Kidney (tissue), 14 donors: Measurements from ENCODE around the gene ARID3B. TPM values are rescaled to one million over a fixed set of nuclear protein-coding genes. Genes with fewer than 3 reads are reported as not detected.

Experiments used
- DNase-seq, 5 donors: peaks; one replicate each; pipeline ENCODE4 v3.0.0-alpha.2; 2013 to 2020
- FAIRE-seq: peaks from 2 replicates; lab custom pipeline; 2012; peaks lifted over from hg19 to GRCh38; lab: Jason Lieb, UNC
- H3K27ac ChIP-seq, 2 donors: one replicate each; pipeline ENCODE4 v1.7.0; 2013; ENCODE audit warnings: low read depth in 2 of 2, low read length in 2 of 2, inconsistent platforms in 1 of 2
- H3K27me3 ChIP-seq: one replicate; pipeline ENCODE4 v1.7.1; 2013; ENCODE audit warnings: low read length, inconsistent platforms; ENCODE audit not compliant: control insufficient read depth, insufficient read depth
- H3K36me3 ChIP-seq, 3 donors: one replicate each; pipeline versions ENCODE4 v1.7.0 to v1.7.1; 2013; ENCODE audit warnings: low read length in 3 of 3, control low read depth in 1 of 3, inconsistent platforms in 1 of 3; ENCODE audit not compliant: insufficient read depth in 3 of 3, control insufficient read depth in 2 of 3
- H3K4me1 ChIP-seq, 3 donors: one replicate each; pipeline versions ENCODE4 v1.7.0 to v1.7.1; 2013; ENCODE audit warnings: low read length in 3 of 3, inconsistent platforms in 1 of 3, low read depth in 1 of 3; ENCODE audit not compliant: control insufficient read depth in 2 of 3, insufficient read depth in 2 of 3
- H3K4me3 ChIP-seq, 3 donors: one replicate each; pipeline versions ENCODE4 v1.7.0 to v1.8.1; 2013; ENCODE audit warnings: low read length in 3 of 3, control low read depth in 1 of 3, inconsistent platforms in 1 of 3
- H3K9ac ChIP-seq, 3 donors: one replicate each; pipeline versions ENCODE4 v1.7.0 to v1.7.1; 2013; ENCODE audit warnings: low read length in 3 of 3, control low read depth in 1 of 3, inconsistent platforms in 1 of 3
- H3K9me3 ChIP-seq, 3 donors: one replicate each; pipeline versions ENCODE4 v1.7.0 to v1.7.1; 2013; ENCODE audit warnings: low read length in 3 of 3, control low read depth in 1 of 3, inconsistent platforms in 1 of 3; ENCODE audit not compliant: control insufficient read depth in 2 of 3, insufficient read depth in 1 of 3
- CTCF ChIP-seq: IDR thresholded peaks from 3 replicates; pipeline ENCODE4 v1.5.1; 2012; ENCODE audit warnings: mild to moderate bottlenecking, moderate library complexity, borderline replicate concordance; ENCODE audit not compliant: insufficient read depth; ENCODE audit errors: extremely low read depth
- intact Hi-C: fragments of 100-400 bp; cut with DNase I; formaldehyde crosslinking; loops from one replicate; pipeline ENCODE4 v1.11.1; 2022
- polyA plus RNA-seq: library from polyadenylated mRNA; stranded (reverse); fragments of 350-450 nt; fragmentation: Illumina TruSeq; extraction: RNeasy Lipid Tissue Mini Kit (QIAGEN cat#74804); gene quantifications from one replicate; pipeline ENCODE4 v1.2.3, GENCODE V29; 2014; ENCODE audit warnings: low read depth, low replicate concordance; ENCODE audit not compliant: insufficient read depth
- total RNA-seq: library from RNA; stranded (reverse); fragmentation: NEBNext Ultra II Directional; extraction: Animal tissue kit (Norgen Biotek cat#: 25700); gene quantifications from one replicate; pipeline ENCODE4 v1.2.1, GENCODE V29; 2021
- donor health status: control.
- donor health status: control.
- donor health status: control.
- donor health status: control.
- donor health status: control.
- donor health status: DM: yes; HTN: yes; CAD: no.
- donor health status: Normal renal cell carcinoma (clear cell type).

ARID3B gene
- total and polyA plus RNA-seq, 2 donors from 2014 or later: 2.3 to 6.2 TPM

- Histone ChIP-seq H3K4me1 (no peaks in the 10 kb centered on the region), H3K36me3 (no peaks in the 10 kb centered on the region), H3K9me3 (no peaks in the 10 kb centered on the region), H3K9ac (no peak overlapping the region), H3K27ac (no peak overlapping the region), H3K4me3 (no peak overlapping the region), H3K27me3 (no peaks in the 10 kb centered on the region)
- intact Hi-C loops: no loop called here
- FAIRE-seq (no peak), DNase-seq (no peak)
- no peak for TF ChIP-seq CTCF
Measured at GRCh38 chr15:74499366-74499765, 41.7 kb upstream of the ARID3B start.

- no peak for TF ChIP-seq CTCF
- DNase-seq (no peak), FAIRE-seq (no peak)
- intact Hi-C loops: no loop called here
- H3K4me3 ChIP-seq: no peak overlapping the region
- no peaks in the 10 kb centered on the region for H3K4me1 ChIP-seq
- no peaks in the 10 kb centered on the region for H3K36me3 ChIP-seq
- H3K27ac ChIP-seq: no peak overlapping the region
- no peaks in the 10 kb centered on the region for H3K27me3 ChIP-seq
- no peak overlapping the region for H3K9ac ChIP-seq
- H3K9me3 ChIP-seq: no peaks in the 10 kb centered on the region
Measured at GRCh38 chr15:74500401-74500800, 40.6 kb upstream of the ARID3B start.

- Histone ChIP-seq H3K36me3 (no peaks in the 10 kb centered on the region), H3K4me1 (no peaks in the 10 kb centered on the region), H3K4me3 (no peak overlapping the region), H3K27ac (no peak overlapping the region), H3K9me3 (no peaks in the 10 kb centered on the region), H3K9ac (no peak overlapping the region), H3K27me3 (no peaks in the 10 kb centered on the region)
- DNase-seq (no peak), FAIRE-seq (no peak)
- TF ChIP-seq CTCF: no peak
- intact Hi-C loops: no loop called here
Measured at GRCh38 chr15:74502301-74502700, 38.7 kb upstream of the ARID3B start.

GRCh38 chr15:74504418-74504817, 36.6 kb upstream of the ARID3B start:
- FAIRE-seq (no peak), DNase-seq (no peak)
- Histone ChIP-seq H3K27me3 (no peaks in the 10 kb centered on the region), H3K4me3 (no peak overlapping the region), H3K4me1 (no peaks in the 10 kb centered on the region), H3K9ac (no peak overlapping the region), H3K9me3 (no peaks in the 10 kb centered on the region), H3K36me3 (no peaks in the 10 kb centered on the region), H3K27ac (no peak overlapping the region)
- TF ChIP-seq CTCF: no peak
- intact Hi-C loops: no loop called here
